NCI-H748 (cell line): Measurements from ENCODE around the gene NT5C1A.

Experiments used
- DNase-seq: peaks from one replicate; lab custom pipeline; 2025; ENCODE audit not compliant: unreplicated experiment; lab: John Stamatoyannopoulos, UW

Gene NT5C1A

GRCh38 chr1:39671793-39672550 lies at the start of gene NT5C1A:
NT5C1A (minus strand) TSS chr1:39672107; CDS start chr1:39672038, 69 bp downstream.
- DNase-seq: peak; percentile 82

GRCh38 chr1:39721664-39722063 lies 49.8 kb upstream of the NT5C1A start:
- DNase-seq: no peak

DNA sequence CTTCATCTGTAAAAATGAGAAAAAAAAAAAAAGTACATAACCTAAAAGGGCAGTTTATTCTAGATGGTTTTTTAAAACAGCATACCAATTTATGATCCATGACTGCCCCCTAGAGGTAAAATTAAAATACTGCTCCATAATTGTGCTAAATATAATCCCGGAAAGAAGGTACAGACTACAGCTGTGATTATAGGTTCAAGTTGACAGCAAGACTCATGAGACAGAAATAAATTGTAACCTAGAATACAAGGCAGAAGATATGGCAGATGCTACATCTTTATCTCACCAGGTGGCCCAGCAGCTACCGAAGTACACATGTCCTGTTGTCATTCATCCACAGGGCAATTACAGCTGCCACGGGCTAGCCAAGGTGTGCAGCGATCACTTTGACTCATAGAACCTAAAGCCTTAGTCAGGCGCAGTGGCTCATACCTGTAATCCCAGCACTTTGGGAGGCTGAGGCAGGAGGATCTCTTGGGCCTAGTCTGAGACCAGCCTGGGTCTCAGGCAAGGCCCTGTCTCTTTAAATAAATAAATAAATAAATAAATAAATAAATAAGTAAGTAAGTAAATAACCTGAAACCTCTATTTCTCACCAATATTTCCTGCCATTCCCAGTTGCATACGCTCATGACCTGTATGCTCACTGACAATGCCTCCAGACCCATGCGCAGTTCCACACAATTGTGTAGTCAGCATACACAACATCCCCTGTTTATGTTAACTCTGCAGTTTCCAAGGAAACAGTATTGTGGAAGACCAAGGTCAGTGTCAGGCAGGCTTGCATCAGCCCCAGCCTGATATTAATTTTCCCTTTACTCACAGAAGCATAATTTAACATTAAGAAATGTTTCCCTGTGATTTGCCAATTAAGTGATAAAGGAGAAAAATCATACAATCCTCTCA lies 48.4 kb upstream of the NT5C1A start:
- peak; percentile 92 for DNase-seq

- DNase-seq: no peak
Observed at GRCh38 chr1:39717809-39718208, 45.9 kb upstream of the NT5C1A start.

GRCh38 chr1:39713557-39713956 lies 41.6 kb upstream of the NT5C1A start:
- DNase-seq: peak; percentile 61

DNA sequence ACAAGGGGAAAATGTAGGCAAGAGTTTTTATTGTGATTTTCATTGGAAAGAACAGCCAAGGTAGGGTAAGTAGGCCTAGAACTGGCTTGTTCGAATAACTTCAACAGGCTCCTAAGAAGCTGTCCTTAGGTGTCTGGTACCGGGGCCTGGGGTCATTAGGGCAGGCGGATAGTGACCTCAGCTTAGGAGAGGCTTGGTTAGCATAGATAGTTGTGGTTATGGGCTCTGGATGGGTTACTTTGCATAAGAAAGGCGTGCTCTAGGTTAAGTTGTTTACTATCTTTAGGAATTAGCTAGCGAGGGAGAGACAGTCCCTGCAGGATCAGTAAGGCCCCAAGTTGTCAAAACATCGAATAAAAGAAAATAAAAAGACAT lies 40.0 kb upstream of the NT5C1A start:
- DNase-seq: no peak

GRCh38 chr1:39711104-39711965 lies 39.4 kb upstream of the NT5C1A start:
- no peak for DNase-seq

GRCh38 chr1:39707506-39707905 lies 35.6 kb upstream of the NT5C1A start:
- no peak for DNase-seq

DNA sequence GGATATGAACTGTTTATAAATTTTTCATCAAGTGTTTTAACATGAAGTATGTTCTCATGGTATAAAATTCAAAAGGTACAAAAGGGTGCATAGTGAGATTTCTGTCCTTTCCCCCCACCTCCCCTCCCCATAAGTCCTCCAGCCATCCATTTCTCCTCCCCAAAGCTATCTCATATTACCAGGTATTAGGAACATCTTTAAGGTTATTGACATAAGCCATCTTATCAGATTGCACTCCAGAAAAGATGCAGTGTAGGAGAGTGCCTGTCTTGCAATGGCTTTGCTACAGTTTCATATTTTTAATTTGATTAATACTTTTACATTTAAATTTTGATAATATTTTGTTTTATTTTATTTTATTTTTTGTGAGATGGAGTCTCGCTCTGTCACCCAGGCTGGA lies 32.9 kb upstream of the NT5C1A start:
- DNase-seq: no peak

- peak; percentile 67 for DNase-seq
Observed at GRCh38 chr1:39701049-39701439, 29.1 kb upstream of the NT5C1A start.

GRCh38 chr1:39700348-39700747 lies 28.4 kb upstream of the NT5C1A start:
- no peak for DNase-seq

DNA sequence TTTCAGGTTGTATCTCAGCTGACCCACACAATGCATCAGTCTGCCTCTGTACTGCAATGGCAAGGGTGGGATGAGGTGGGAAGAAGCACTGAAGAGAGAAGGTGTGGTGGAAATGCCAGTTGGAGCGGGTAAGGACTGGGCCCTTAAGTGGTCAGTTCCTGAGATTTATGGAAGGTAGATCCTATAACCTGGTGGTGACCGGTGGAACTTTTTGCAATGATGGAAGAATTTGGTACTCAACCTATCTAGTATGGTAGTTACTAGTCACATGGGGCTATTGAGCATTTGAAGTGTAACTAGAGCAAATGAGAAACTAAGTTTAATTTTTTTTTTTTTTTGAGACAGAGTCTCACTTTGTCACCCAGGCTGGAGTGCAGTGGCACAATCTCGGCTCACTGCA lies 27.5 kb upstream of the NT5C1A start:
- no peak for DNase-seq

GRCh38 chr1:39698568-39698967 lies 26.7 kb upstream of the NT5C1A start:
- DNase-seq: no peak

DNA sequence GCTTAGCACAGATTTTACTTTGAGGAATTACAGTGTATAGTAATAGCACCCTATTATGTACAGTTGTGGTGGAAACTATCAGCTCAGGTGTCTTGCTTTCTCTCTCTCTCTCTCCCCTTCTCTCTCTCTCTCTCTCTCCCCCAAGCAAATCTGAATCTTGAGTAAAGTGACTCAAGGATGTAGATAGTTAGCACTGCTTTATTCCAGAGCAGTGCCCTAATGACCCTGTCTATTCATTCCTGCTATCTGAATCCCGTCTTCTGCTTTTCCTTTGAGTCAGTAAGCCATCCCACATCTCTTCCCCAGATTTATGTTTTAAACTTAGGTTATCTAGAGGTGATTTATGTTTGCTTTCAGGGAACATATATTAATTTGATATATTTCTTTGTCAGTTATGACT lies 24.5 kb upstream of the NT5C1A start:
- DNase-seq: no peak

GRCh38 chr1:39695016-39695415 lies 23.1 kb upstream of the NT5C1A start:
- DNase-seq: no peak

GRCh38 chr1:39694026-39694425 lies 22.1 kb upstream of the NT5C1A start:
- DNase-seq: no peak

- DNase-seq: peak; percentile 98
Observed at GRCh38 chr1:39692152-39693074, 20.5 kb upstream of the NT5C1A start.

- DNase-seq: peak; percentile 100
Observed at GRCh38 chr1:39691383-39692151, 19.7 kb upstream of the NT5C1A start, which contains the start of gene HPCAL4. HPCAL4 (minus strand) TSS chr1:39691433; CDS start chr1:39684603, 6,830 bp downstream.

DNA sequence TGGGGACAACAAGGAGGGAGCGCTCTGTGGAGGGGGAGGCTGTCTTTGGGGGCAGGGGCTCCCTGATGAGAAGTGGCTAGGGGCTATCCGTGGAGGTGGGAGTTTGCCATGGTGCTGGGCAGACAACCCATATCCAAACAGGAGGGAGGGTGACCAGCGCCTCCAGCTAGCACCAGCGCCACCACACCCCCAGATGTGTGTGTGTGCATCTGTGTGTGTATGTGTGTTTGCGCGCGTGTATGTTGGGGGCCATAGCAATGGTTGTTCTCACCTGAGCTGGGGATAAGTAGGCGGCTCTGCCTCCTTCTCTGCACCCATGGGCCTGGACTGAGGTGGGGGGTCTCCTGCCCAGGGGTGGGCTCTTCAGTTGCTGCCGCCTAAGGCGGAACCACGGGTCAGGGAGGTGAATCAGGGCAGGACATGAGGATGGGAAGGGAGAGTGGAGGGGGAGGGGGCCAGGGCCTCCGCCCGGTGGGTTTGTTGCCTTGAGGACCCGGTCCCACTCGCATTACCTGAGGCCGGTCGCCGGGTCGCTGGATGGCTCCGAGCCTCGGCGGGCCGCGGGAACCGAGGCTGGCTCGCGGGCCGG lies 19.0 kb upstream of the NT5C1A start:
- peak; percentile 77 for DNase-seq
